GM18858 (cell line): ENCODE measurements around the gene N4BP2L1.

Experiments
- ATAC-seq: cut with Tn5 transposase; IDR thresholded peaks from one replicate; pipeline ENCODE4 v1.9.1; 2021; ENCODE audit not compliant: unreplicated experiment

N4BP2L1 gene

GRCh38 chr13:32427852-32428580, at the start of gene N4BP2L1:
Gene N4BP2L1 (minus strand): TSS chr13:32428130. CDS start chr13:32428082, 48 bp downstream.
- ATAC-seq = peak; percentile 56

GRCh38 chr13:32476892-32477291, 49.0 kb upstream of the N4BP2L1 start:
- no peak for ATAC-seq

GRCh38 chr13:32476021-32476731, 48.2 kb upstream of the N4BP2L1 start:
- no peak for ATAC-seq

GRCh38 chr13:32474999-32475792, 47.3 kb upstream of the N4BP2L1 start:
- ATAC-seq = no peak

DNA sequence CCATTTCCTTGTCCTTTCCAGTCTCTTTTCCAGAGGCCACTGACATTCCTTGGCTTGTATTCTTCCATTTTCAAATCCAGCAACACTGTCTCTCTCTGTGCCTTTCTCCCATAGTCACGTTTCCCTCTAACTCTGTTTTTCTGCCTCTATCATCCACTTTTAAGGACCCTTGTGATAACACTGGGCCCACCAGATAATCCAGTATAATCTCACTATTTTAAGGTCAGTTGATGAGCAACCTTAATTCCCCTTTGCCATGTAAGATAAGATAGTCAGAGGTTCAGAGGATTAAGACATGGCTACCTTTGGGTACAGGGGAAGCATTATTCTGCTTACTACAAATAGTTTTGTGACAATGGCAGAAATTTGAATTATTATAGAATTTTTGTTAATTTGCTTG, 45.7 kb upstream of the N4BP2L1 start:
- ATAC-seq = no peak

- ATAC-seq = peak; percentile 76
These were observed 44.3 kb upstream of the N4BP2L1 start for GRCh38 chr13:32472194-32472621.

DNA sequence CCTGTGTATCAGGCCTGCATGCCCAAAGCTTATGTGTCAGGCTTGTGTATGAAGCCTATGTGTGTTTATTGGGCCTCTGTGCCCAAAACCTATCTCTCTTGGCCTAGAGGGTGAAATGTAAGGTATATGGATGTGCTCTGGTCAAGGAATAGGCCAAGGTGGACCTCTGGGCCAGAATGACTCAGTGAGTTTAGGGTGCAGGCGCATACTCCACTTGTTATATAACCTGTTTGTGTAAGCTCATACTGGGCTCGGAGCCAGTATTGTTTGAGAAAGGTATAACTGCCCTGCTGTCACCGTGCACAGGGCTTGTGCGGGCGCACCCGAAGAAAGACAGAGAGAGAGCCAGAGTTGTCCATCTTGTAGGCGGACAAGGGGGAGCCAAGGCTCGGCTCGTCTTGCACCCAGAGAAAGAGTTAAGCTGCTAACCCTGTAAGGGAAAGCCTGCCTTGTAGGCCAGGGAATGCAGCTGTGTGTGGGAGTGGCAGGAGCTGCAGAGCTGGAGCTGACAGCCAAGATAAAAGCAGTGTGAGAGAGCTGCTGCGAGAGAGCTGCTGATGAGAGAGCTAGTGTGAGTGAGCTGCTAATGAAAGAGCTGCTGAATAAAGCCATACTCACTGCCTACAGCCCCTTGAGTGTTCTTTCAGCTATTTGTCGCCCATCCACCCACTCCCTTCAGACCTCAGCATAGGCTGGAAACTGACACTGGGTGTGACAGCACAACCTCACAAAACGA, 43.4 kb upstream of the N4BP2L1 start:
- no peak for ATAC-seq

DNA sequence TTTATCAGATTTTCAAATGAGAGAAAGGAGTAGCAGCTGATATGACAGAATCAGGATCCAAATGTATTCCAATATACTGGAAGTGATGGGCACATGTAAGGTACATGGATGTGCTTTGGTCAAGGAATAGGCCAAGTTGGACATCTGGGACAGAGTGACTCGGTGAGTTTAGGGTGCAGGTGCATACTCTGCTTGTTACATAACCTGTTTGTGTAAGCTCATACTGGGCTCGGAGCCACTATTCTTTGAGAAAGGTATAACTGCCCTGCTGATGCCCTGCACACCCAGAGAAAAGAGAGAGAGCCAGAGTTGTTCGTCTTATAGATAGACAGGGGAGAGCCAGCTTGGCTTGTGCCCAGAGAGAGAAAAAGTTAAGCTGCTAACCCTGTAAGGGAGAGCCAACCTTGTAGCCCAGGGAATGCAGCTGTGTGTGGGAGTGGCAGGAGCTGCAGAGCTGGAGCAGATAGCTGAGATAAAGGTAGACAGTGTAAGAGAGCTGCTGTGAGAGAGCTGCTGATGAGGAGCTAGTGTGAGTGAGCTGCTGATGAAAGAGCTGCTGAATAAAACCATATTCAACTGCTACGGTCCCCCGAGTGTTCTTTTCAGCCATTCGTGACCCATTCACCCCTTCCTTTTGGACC, 40.7 kb upstream of the N4BP2L1 start:
- no peak for ATAC-seq

DNA sequence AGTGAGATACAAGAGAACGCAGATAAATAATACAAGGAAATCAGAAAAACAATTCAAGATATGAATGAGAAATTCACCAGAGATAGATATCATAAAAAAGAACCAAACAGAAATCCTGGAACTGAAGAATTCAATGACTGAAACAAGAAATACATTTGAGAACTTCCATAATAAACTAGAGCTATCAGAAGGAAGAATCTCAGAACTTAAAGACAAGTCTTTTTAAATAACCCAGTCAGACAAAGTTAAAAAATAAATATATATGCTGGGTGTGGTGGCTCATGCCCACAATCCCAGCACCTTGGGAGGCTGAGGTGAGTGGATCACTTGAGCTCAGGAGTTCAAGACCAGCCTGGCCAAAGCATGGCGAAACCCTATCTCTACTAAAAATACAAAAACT, 28.7 kb upstream of the N4BP2L1 start:
- no peak for ATAC-seq

- ATAC-seq = no peak
These were observed 27.6 kb upstream of the N4BP2L1 start for GRCh38 chr13:32455594-32455903.

- no peak for ATAC-seq
These were observed 27.1 kb upstream of the N4BP2L1 start for GRCh38 chr13:32454886-32455593.

DNA sequence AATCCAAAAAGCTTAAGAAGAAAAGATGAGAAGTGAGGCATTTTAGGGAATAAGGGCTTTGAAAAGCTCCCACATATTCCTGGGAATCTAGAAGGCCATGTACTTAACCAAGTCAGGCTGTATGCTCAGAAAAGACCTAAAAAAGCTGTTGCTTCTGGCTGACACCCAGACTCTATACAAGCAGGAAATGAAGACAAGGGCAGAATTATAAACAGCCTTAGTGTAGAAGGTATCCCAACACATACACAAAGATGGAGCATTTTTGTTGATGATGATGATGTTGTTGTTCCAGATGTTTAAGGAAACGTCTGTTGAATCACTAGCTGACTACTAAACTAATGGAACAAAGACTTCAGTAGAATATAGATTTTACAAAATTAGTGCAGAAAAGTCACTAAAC, 26.1 kb upstream of the N4BP2L1 start:
- no peak for ATAC-seq

- no peak for ATAC-seq
These were observed 21.0 kb upstream of the N4BP2L1 start for GRCh38 chr13:32448972-32449371.

GRCh38 chr13:32447894-32448623, 20.1 kb upstream of the N4BP2L1 start:
- ATAC-seq = no peak

DNA sequence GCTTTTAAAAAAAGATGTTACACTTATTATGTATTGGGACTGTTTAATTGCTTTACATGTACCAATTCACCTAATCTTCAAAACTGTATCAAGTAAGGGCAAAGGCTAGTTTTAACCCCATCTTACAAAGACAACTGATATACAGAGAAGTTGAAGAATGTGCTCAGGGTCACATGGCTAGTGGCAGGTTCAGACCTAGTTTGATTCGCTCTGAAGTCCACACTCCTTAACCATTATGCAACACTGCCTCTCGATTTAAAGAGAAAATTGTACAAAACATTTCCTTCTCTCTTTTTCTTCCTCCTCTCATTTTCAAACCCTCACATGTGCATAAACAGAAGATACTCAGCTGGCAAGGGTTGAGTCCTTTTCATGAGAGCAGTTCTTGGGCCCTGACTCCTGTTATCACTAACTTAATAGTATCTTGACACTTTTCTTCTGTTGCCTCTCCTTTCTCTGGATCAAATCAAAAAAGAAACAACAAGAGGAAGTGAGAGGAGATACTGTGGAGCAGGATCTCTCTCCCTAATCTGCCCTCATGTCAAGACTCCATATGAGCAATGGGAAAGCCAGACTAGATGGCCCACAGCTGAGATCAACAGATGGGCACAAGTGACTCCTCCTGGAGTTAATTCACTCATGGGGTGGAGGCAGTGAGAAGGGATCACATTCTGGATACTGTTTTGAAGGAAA, 19.0 kb upstream of the N4BP2L1 start:
- ATAC-seq = no peak

GRCh38 chr13:32446220-32446619, 18.3 kb upstream of the N4BP2L1 start:
- no peak for ATAC-seq

DNA sequence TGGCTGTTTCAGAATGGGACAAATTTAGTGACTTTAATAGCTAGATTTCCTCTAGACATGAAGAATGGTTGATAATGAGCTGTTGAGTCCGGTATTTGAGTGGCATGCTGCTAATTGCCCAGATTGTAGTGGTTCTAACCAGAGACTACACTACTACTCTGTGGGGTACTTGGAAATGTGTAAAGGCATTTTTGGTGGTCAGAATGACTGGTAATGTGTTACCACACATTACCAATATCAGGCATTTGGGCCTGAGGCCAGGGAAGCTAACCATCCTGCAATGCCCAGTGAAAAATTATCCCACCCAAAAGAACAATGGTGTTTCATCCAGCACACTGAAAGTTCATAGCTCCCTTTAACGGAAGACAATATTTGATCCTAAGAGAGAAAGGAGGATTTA, 17.5 kb upstream of the N4BP2L1 start:
- no peak for ATAC-seq

DNA sequence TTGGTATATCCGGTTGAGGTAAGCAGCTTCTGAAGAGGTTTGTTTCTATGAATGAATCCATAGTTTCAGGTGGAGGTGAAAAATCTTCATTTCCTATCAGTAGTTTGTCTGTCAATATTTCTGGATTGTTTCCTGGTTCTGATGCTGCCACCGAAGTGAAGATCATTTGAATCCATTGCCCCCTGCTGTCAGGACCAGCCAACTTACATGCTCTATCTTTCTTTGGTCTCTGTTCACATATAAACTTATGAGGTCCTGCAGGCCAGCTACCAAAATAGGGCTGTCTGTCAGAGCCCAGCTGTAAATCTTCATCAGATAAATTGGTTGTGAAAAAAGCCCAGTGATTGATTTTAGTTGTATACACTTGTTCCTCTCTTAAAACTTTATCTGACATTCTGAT, 15.2 kb upstream of the N4BP2L1 start:
- ATAC-seq = peak; percentile 45

DNA sequence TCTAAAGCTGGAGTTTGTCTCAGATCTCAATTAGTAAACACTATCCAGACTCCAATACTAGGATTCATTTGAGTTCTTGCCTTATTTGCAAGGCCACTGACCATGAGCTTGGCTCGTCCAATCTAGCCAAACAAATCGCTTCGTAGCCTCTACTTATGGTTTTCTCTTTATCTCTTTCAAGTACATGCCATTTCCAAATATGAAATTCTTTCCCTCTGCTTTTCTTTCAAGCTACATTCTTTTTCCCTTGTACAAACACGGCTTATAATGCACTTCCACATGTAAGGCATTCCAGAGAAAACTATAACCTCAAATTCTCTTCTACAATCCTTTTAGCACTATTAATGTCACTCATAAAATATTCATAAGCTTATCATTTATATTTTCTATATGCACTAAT, 10.9 kb upstream of the N4BP2L1 start:
- ATAC-seq = no peak
